Vagina (tissue), 2 donors: ENCODE results near the gene ABT1. TPM values are rescaled to one million over a fixed set of nuclear protein-coding genes. Genes with fewer than 3 reads are reported as not detected.

Experiments
- DNase-seq, 2 donors: peaks; one replicate each; pipeline ENCODE4 v3.0.0-alpha.2; 2017; ENCODE audit errors: extremely low spot score in 2 of 2
- H3K27ac ChIP-seq: fragments of 200-600 bp; sonication (generic); one replicate; pipeline ENCODE4 v1.5.1; 2019
- H3K27me3 ChIP-seq: fragments of 200-600 bp; sonication (generic); one replicate; pipeline ENCODE4 v1.5.1; 2019
- H3K36me3 ChIP-seq, 2 donors: fragments of 200-600 bp; sonication (generic); one replicate each; pipeline ENCODE4 v1.5.1; 2017 to 2019
- H3K4me1 ChIP-seq: fragments of 200-600 bp; sonication (generic); one replicate; pipeline ENCODE4 v1.5.1; 2019
- H3K4me3 ChIP-seq, 2 donors: fragments of 200-600 bp; sonication (generic); 1 replicate in 1 of 2; 2 replicates in 1 of 2; pipeline ENCODE4 v1.5.1; 2016 to 2019
- H3K9me3 ChIP-seq: fragments of 200-600 bp; sonication (generic); one replicate; pipeline ENCODE4 v1.5.1; 2019
- POLR2A ChIP-seq, 2 donors: fragments of 450-650 bp; IDR thresholded peaks; one replicate each; pipeline ENCODE4 v1.6.1; 2017; ENCODE audit warnings: antibody characterized with exemption in 2 of 2, mild to moderate bottlenecking in 2 of 2, moderate library complexity in 2 of 2
- POLR2AphosphoS5 ChIP-seq, 2 donors: sonication (generic); formaldehyde crosslinking; IDR thresholded peaks; one replicate each; pipeline ENCODE4 v1.9.0; 2017; ENCODE audit warnings: antibody characterized with exemption in 2 of 2, mild to moderate bottlenecking in 2 of 2, low read depth in 1 of 2; ENCODE audit not compliant: insufficient read depth in 1 of 2
- intact Hi-C: fragments of 100-400 bp; cut with DNase I; formaldehyde crosslinking; loops from one replicate; pipeline ENCODE4 v1.15.1; 2023
- total RNA-seq: library from RNA; depleted of rRNA; stranded (reverse); fragments of >200 nt; gene quantifications from one replicate; pipeline ENCODE4 v1.2.3, GENCODE V29; 2016
- TF ChIP-seq, protein P1 (sequence below), 3 experiments: fragments of 450-650 bp in 2 of 3; fragments of 200-600 bp in 1 of 3; sonication (generic) in 1 of 3; IDR thresholded peaks; one replicate each; pipeline ENCODE4 v1.5.1; 2017 to 2019; ENCODE audit warnings: antibody characterized with exemption in 3 of 3, mild to moderate bottlenecking in 2 of 3, moderate library complexity in 2 of 3

Gene ABT1
- total RNA-seq, 1 donor from 2014 or later: 24.8 TPM

DNA sequence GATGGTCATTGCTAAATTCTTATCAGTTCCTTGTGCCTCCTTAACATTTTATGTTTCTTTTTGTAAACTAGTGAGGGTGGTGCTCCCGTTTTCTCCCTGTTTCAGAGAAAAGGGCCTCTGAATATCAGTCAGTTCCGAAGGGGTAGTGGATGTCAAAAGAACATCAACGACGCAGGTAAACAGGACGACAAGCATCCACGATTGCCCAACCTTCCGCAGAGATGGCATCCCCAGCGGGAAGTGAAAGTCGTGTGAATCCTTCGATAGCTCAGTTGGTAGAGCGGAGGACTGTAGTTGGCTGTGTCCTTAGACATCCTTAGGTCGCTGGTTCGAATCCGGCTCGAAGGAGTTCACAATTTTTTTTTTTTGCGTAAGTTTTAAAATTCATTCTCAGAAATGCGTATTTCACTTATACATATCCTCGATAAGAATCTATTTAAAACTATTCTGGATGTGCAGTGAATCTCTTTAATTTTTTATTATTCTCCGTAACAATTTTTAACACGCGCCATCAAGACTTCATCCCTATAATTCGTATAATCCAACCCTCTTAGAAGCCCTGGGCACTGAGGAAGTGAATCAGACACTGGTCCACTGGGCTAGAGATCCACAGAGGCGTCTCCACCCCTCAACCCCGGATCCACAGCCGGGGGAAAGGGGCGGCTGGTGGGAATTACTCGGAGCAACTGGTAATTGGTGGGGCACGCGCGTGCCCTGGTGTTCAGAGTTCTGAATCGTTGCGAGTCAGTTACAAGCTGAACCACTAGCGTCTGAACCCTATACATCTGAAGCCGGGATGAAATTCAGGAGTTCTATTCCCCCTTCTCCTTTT is 27.9 kb upstream of the ABT1 start:
- no peaks in the 10 kb centered on the region for H3K27me3 ChIP-seq
- peak in 1 of 2 donors; percentile 97 for DNase-seq
- no peaks in the 10 kb centered on the region for H3K4me1 ChIP-seq
- peak; percentile 17 to 93 for TF ChIP-seq POLR2AphosphoS5 (IDR thresholded peaks at IDR 0.05; ENCODE audit: insufficient read depth in 1 of 2, low read depth in 1 of 2)
- no peak for TF ChIP-seq POLR2A (IDR thresholded peaks at IDR 0.05)
- no peaks in the 10 kb centered on the region for H3K9me3 ChIP-seq
- peak overlapping the region; percentile 65 for H3K27ac ChIP-seq
- H3K4me3 ChIP-seq: peak overlapping the region; percentile 51 to 52
- intact Hi-C loops: no loop called here
- H3K36me3 ChIP-seq: no peaks in the 10 kb centered on the region

GRCh38 chr6:26569433-26569764 is 27.4 kb upstream of the ABT1 start:
- TF ChIP-seq POLR2A (IDR thresholded peaks at IDR 0.05) (no peak), POLR2AphosphoS5 (IDR thresholded peaks at IDR 0.05; ENCODE audit: insufficient read depth in 1 of 2, low read depth in 1 of 2) (no peak)
- TF ChIP-seq, protein P1, sequence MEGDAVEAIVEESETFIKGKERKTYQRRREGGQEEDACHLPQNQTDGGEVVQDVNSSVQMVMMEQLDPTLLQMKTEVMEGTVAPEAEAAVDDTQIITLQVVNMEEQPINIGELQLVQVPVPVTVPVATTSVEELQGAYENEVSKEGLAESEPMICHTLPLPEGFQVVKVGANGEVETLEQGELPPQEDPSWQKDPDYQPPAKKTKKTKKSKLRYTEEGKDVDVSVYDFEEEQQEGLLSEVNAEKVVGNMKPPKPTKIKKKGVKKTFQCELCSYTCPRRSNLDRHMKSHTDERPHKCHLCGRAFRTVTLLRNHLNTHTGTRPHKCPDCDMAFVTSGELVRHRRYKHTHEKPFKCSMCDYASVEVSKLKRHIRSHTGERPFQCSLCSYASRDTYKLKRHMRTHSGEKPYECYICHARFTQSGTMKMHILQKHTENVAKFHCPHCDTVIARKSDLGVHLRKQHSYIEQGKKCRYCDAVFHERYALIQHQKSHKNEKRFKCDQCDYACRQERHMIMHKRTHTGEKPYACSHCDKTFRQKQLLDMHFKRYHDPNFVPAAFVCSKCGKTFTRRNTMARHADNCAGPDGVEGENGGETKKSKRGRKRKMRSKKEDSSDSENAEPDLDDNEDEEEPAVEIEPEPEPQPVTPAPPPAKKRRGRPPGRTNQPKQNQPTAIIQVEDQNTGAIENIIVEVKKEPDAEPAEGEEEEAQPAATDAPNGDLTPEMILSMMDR (IDR thresholded peaks at IDR 0.05): no peak
- no peaks in the 10 kb centered on the region for H3K4me1 ChIP-seq
- peak overlapping the region; percentile 51 to 52 for H3K4me3 ChIP-seq
- intact Hi-C loops: no loop called here
- no peaks in the 10 kb centered on the region for H3K36me3 ChIP-seq
- peak overlapping the region; percentile 65 for H3K27ac ChIP-seq
- H3K27me3 ChIP-seq: no peaks in the 10 kb centered on the region
- DNase-seq: no peak
- no peaks in the 10 kb centered on the region for H3K9me3 ChIP-seq

DNA sequence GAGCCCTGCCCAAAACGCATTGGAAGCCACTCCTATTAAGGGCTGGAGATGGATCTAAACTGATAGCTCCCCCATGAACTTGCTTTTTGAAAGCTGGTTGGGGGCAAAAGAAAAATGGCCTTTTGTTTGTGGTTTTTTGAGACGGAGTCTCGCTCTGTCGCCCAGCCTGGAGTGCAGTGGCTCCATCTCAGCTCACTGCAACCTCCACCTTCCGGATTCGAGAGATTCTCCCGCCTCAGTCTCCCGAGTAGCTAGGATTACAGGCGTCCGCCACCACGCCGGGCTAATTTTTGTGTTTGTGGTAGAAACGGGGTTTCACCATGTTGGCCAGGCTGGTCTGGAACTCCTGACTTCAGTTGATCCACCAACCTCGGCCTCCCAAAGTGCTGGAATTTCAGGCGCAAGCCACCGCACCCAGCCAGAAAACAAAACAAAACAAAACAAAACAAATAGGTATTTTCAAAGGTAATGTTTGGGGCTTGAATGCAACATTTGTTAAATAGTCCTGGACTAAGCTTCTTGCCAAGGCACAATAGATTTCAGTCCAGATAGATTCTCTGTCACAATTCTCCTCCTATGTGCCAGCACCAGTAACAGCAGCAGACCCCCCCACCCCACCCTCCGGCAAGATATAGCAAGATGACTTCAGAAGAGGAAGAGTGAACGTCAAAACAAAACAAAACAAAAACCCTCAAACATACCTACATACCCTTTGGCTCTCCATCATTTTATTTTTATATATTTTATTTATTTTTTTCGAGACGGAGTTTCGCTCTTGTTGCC is 26.5 kb upstream of the ABT1 start:
- intact Hi-C loops: no loop called here

DNA sequence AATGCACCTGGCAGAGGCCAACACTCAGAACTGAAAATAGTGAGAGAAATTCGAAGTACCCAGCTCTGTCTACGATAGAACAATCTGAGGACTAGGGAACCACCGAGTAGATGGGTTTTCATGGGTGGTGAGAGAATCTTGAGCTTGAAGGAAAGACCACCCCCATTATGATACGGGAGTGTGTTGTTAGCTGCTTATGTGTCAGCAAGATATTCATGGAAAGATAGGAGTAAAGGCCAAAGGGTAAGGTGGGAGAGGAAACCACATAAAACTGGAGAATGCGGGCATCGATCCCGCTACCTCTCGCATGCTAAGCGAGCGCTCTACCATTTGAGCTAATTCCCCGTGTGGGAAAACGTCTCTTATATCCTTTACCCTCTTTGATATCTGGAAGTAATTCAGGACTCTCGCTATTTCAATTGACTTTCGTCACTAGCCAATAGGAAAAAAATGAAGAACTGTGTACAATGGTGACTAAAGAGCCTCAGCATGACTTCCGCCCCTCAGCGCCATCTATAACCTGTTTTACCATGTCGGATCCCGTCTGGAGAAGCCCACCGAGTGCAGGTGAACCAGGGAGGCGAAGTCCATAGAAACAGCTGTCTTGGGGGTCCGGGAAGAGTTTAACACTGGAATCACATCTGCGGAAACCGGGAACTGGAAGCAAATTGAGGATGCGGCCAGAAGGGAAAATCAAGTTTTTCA is 25.0 kb upstream of the ABT1 start:
- H3K27ac ChIP-seq: peak overlapping the region; percentile 62
- intact Hi-C loops: no loop called here
- TF ChIP-seq, protein P1 (IDR thresholded peaks at IDR 0.05): no peak
- peak in 1 of 2 donors; percentile 74 for TF ChIP-seq POLR2AphosphoS5 (IDR thresholded peaks at IDR 0.05; ENCODE audit: insufficient read depth in 1 of 2, low read depth in 1 of 2)
- no peaks in the 10 kb centered on the region for H3K9me3 ChIP-seq
- H3K27me3 ChIP-seq: no peaks in the 10 kb centered on the region
- no peak for DNase-seq
- peak overlapping the region; percentile 44 to 45 for H3K4me3 ChIP-seq
- H3K4me1 ChIP-seq: no peaks in the 10 kb centered on the region
- H3K36me3 ChIP-seq: no peaks in the 10 kb centered on the region

More for the DNA sequence above, 26.5 kb upstream of the ABT1 start:
- Histone ChIP-seq H3K36me3 (no peaks in the 10 kb centered on the region), H3K27me3 (no peaks in the 10 kb centered on the region), H3K4me3 (no peak overlapping the region), H3K9me3 (no peaks in the 10 kb centered on the region), H3K4me1 (no peaks in the 10 kb centered on the region), H3K27ac (no peak overlapping the region)
- TF ChIP-seq POLR2AphosphoS5 (IDR thresholded peaks at IDR 0.05; ENCODE audit: insufficient read depth in 1 of 2, low read depth in 1 of 2) (no peak), POLR2A (IDR thresholded peaks at IDR 0.05) (no peak)
- TF ChIP-seq, protein P1 (IDR thresholded peaks at IDR 0.05): no peak
- no peak for DNase-seq

DNA sequence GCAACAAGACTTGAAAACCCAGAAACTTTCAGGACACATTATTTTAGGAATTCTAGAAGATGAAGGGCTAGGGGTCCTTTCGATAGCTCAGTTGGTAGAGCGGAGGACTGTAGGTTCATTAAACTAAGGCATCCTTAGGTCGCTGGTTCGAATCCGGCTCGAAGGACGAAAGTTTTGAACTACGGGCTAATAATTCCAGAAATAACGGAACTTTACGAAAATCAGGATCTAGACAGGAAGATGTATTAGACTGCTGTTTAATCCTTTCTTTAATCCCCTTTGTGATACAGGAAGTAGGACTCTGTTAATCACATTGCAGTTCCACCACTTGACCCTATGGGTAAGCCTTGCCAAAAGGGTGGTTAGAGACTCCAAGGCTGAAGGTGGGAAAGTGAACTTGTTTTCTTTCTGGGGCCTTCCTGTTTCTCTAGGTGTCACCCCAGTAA is 21.2 kb upstream of the ABT1 start:
- no peak for DNase-seq
- TF ChIP-seq POLR2A (IDR thresholded peaks at IDR 0.05): no peak
- TF ChIP-seq, protein P1 (IDR thresholded peaks at IDR 0.05): no peak
- no peak for TF ChIP-seq POLR2AphosphoS5 (IDR thresholded peaks at IDR 0.05; ENCODE audit: insufficient read depth in 1 of 2, low read depth in 1 of 2)
- Histone ChIP-seq H3K36me3 (no peaks in the 10 kb centered on the region), H3K27me3 (no peaks in the 10 kb centered on the region), H3K9me3 (no peaks in the 10 kb centered on the region), H3K4me1 (no peaks in the 10 kb centered on the region), H3K27ac (no peak overlapping the region), H3K4me3 (no peak overlapping the region)
- intact Hi-C loops: loop anchor here (5.0 kb wide), 1 partner anchor 1268 kb away; no protein-coding TSS in a partner anchor
